GM18858 (cell line): ENCODE results near the gene KIF25.

Source experiments
- ATAC-seq: cut with Tn5 transposase; IDR thresholded peaks from one replicate; pipeline ENCODE4 v1.9.1; 2021; ENCODE audit not compliant: unreplicated experiment

The KIF25 gene

GRCh38 chr6:168049277-168049676, 51.8 kb downstream of the KIF25 start:
- ATAC-seq: no peak

- no peak for ATAC-seq
Measured at GRCh38 chr6:168049706-168050224, 52.3 kb downstream of the KIF25 start.

- ATAC-seq: no peak
Measured at GRCh38 chr6:168050225-168050880, 52.9 kb downstream of the KIF25 start.

- no peak for ATAC-seq
Measured at GRCh38 chr6:168050881-168051586, 53.6 kb downstream of the KIF25 start.

- no peak for ATAC-seq
Measured at GRCh38 chr6:168051648-168052047, 54.2 kb downstream of the KIF25 start.

- no peak for ATAC-seq
Measured at GRCh38 chr6:168052291-168052891, 54.9 kb downstream of the KIF25 start.

- ATAC-seq: no peak
Measured at GRCh38 chr6:168053086-168053956, 55.9 kb downstream of the KIF25 start.

GRCh38 chr6:168053957-168054471, 56.5 kb downstream of the KIF25 start:
- ATAC-seq: no peak

GRCh38 chr6:168054765-168055560, 57.5 kb downstream of the KIF25 start:
- no peak for ATAC-seq

GRCh38 chr6:168055696-168056489, 58.4 kb downstream of the KIF25 start:
- no peak for ATAC-seq

- no peak for ATAC-seq
Measured at GRCh38 chr6:168056892-168057527, 59.5 kb downstream of the KIF25 start.

GRCh38 chr6:168057836-168058235, 60.4 kb downstream of the KIF25 start:
- ATAC-seq: no peak

GRCh38 chr6:168058691-168059551, 61.5 kb downstream of the KIF25 start:
- no peak for ATAC-seq

- no peak for ATAC-seq
Measured at GRCh38 chr6:168060521-168060931, 63.1 kb downstream of the KIF25 start.

GRCh38 chr6:168061269-168062210, 64.1 kb downstream of the KIF25 start:
- ATAC-seq: no peak

GRCh38 chr6:168062346-168063289, 65.1 kb downstream of the KIF25 start:
- no peak for ATAC-seq
